HG03175 (cell line): ENCODE results near the gene APC.

Experiments used
- ATAC-seq: cut with Tn5 transposase; IDR thresholded peaks from one replicate; pipeline ENCODE4 v1.9.1; 2021; ENCODE audit warnings: mild to moderate bottlenecking, moderate library complexity; ENCODE audit not compliant: unreplicated experiment

Gene APC

GRCh38 chr5:112776301-112776856 is 38.7 kb downstream of the APC start:
- ATAC-seq: no peak

DNA sequence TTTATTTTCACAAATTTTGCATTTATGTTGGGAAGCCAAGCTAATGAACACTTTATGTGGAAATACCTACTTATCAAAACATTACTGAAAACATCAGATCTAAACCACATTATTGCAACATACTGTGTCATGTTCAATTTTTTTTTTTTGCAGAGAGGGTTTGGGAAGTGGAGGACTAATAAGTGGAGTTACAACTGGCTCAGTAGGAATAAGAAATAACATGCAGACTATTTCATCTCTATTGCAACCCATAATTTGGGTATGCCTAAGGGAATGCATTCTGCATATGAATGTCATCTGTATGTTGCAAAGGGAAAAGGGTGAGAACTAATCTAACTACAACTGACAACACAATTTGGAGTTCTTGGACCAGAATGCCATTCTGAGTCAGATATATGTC is 41.8 kb downstream of the APC start:
- ATAC-seq: no peak

DNA sequence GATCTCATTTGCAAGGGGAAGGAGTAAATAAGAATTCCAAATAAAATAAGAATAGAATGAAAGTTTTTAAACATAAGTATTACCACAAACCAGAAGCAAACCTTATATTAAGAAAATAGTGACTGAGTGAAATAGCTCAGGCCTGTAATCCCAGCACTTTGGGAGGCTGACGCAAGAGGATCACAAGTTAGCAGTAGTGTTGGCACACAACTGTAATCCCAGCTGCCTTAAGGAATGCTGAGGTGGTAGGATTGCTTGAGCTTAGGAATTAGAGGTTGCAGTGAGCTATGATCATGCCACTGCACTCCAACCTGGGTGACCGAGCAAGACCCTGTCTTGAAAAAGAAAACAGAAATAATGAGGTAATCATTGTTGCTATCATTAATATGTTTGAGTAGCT is 47.0 kb downstream of the APC start:
- ATAC-seq: no peak

DNA sequence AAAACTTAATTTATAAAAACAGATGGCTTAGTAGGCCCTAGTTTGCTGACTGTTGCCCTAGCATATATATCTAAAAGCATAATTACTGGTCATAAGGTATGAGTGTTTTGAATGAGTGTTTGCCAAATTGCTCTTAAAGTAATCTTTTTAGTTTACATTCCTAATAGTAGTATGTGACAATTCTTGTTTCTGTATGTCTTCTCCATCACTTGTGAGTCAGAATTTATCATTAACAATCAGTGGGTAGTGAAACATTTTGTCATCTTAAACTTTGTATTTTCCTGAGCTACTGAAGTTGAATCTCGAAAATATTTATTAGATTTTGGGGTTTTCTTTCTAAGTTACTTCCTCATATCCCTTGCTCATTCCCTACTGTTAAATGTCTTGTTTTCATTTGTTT is 49.6 kb downstream of the APC start:
- ATAC-seq: no peak

DNA sequence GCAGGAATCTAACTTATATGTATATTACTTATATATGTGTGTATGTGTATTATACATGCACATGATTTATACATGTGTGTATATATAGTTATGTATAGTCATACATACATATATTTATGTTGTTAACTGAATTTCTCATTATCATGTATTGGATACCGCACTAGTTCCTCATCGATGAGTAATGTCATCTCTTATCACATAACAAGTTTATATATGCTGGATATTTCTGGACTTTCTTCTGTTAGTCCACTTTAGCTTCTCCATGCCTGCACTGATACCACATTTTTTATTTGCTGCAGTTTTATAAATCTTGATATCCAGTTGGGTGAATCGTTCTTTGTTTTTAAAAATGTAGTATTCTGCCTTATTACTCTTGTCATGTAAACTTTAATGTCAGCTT is 50.2 kb downstream of the APC start:
- no peak for ATAC-seq

DNA sequence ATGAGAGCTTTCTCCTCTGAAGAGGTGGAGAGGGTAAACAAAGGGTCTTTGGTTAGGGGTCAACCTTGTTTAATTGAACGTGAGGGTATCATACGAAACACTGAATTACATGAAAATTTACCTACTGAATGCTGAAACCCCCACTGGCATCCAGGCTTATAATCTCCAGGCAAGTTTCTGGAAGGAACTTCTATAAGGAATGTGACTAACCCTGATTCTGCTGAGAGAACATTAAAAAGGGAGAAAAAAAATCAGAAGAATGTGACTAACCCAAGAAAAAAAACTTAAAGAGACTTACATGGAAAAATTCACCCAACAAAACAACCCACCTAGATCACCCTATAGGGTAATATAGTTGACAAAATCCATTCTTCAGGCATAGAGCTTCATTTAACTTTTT is 55.5 kb downstream of the APC start:
- no peak for ATAC-seq

DNA sequence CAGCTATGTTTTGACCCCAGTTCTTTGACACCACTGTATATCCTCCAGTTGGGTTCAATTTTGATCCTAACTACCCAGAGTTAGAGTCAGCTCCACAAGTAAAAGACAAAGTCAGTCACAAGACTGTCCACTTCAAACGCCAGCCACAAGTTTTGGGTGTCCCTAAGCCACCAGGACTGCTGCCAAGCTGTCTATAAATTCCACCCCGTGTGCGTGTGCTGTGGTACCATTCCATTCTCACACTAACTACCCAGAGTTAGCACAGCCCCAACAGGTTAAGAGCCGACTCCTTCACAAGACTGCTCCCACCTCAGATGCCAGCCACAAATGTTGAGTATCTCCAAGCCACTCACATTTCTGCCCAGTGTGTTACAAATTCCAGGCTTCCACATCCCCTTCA is 56.7 kb downstream of the APC start:
- no peak for ATAC-seq

GRCh38 chr5:112795342-112795741 is 57.7 kb downstream of the APC start:
- no peak for ATAC-seq

DNA sequence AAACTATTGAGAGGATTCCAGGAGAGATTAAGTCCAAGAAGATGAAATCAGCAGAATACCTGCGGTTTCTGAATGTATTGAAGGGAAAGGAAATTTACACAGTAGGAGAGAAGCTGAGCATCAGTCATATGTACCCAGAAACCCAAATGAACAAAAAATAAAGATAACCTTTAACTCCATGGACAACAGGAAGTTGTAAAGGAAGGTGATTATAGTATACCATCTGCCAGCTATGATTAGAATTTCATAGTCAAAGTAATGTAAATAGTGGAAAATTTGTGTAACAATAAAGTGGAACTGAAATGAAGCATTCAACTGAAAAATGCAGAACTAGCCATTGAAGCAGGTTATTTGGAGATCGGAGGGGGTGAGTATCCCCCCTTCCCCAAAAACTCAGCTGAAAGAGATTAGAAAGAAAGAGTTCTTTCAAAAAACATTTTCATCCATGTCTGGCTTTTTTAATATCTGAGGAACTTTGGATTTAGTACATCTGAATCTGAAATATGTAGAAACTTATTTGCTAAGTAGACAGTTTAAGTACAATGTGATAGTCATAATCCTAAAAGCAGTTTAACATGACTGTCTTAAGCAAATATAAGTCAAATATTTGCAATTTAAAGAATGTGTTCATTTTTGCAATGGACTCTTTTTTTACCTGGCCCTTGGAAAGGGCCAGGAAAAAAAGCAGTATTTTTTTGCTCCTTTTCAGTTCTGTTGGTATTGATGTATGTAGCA is 58.4 kb downstream of the APC start:
- ATAC-seq: no peak

- ATAC-seq: no peak
Observed at GRCh38 chr5:112799661-112800060, 62.0 kb downstream of the APC start.

- no peak for ATAC-seq
Observed at GRCh38 chr5:112800891-112801290, 63.2 kb downstream of the APC start.

- ATAC-seq: no peak
Observed at GRCh38 chr5:112811023-112811422, 73.3 kb downstream of the APC start.

- ATAC-seq: no peak
Observed at GRCh38 chr5:112812549-112812948, 74.9 kb downstream of the APC start.

DNA sequence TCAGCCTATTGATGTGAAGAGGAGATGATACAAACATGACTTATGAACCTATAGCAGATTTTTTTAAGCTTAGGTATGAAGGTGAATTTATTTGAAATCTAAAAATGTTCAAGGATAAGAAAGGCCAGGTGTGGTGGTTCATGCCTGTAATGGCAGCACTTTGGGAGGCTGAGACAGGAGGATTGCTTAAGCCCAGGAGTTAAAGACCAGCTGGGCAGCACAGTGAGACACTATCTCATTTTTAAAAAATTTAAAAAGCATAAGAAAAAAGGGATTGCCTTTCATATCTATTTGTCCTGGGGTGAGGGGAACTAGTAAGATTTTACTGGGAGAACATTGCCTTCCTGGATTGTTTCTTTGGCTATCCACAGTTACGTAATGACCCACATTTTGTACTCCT is 82.6 kb downstream of the APC start:
- ATAC-seq: no peak

GRCh38 chr5:112822456-112822855 is 84.8 kb downstream of the APC start:
- ATAC-seq: no peak

- no peak for ATAC-seq
Observed at GRCh38 chr5:112823181-112823580, 85.5 kb downstream of the APC start.

DNA sequence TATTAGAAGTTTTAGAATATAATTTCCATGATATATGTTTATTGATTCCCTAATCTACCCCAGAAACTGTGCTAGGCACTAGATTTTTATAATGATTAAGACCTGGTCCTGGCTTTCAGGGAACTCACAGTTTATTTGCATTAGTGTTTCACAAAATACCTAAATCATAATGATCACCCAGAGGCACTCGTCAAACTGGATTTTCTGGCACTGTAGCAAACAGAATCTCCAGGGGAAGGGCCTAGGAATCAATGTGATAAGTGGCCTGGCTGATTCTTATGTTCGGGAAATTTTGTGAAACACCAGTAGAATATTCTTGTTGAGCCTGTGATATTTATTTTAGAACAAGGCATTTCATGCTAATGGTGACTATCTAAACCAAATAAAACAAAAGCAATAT is 86.0 kb downstream of the APC start:
- no peak for ATAC-seq

GRCh38 chr5:112824197-112824596 is 86.5 kb downstream of the APC start:
- no peak for ATAC-seq

DNA sequence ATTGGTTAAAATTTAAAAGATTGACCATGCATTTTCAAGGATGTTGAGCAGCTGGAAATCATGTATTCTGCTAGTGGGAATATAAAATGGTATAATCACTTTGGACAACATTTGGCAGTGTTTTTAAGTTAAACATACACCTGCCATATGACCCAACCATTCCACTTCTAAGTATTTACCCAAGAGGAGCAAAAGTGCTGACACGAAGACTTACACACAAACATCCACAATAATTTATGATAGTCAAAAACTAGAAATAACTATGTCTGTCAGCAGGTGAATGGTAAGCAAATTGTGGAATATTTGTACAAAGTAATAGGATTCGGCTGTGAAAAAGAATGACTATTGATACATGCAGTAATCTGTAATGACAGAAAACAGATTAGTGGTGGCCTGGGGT is 92.7 kb downstream of the APC start:
- no peak for ATAC-seq

- no peak for ATAC-seq
Observed at GRCh38 chr5:112833971-112834370, 96.3 kb downstream of the APC start.

DNA sequence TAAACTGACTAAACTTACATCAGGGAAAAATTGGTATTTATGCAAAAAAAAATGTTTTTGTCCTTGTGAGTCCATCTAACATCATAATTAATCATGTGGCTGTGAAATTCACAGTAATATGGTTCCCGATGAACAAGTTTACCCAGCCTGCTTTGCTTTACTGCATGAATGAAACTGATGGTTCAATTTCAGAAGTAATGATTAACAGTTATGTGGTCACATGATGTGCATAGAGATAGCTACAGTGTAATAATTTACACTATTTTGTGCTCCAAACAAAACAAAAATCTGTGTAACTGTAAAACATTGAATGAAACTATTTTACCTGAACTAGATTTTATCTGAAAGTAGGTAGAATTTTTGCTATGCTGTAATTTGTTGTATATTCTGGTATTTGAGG is 106.8 kb downstream of the APC start:
- no peak for ATAC-seq

DNA sequence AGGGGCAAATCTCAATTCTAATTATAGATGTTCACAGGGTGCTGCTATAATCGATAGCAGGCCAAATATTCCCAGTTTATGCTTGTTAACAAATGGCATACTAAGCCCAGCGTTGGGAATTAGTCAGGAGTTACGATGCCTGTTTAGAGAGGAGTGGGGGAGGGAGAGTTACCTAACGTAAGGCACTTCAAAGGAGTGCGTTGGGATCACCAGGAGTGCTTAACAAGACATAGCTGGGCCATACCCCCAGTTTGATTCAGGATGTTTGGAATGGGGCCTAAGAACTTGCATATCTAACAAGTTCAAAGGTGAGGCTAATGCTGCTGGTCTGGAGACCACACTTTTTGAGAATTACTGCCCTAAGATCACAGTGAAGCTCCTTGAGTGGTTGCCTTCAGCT is 108.9 kb downstream of the APC start:
- ATAC-seq: no peak

- ATAC-seq: no peak
Observed at GRCh38 chr5:112847306-112847705, 109.6 kb downstream of the APC start.
